H1 (cell line): ENCODE data around the gene MTM1. TPM values are rescaled to one million over a fixed set of nuclear protein-coding genes. Genes with fewer than 3 reads are reported as not detected.

ENCODE experiments used
- KDM4A ChIP-seq: IDR thresholded peaks from one replicate; pipeline ENCODE4 v1.7.1; 2012; ENCODE audit warnings: low read depth, mild to moderate bottlenecking, moderate library complexity, low read length, inconsistent platforms; ENCODE audit not compliant: severe bottlenecking
- POU5F1 ChIP-seq: IDR thresholded peaks from 2 replicates; pipeline ENCODE4 v1.6.1; 2011; ENCODE audit warnings: low read depth, mild to moderate bottlenecking, low read length, moderate library complexity
- TCF12 ChIP-seq: IDR thresholded peaks from 2 replicates; pipeline ENCODE4 v1.6.1; 2011; ENCODE audit warnings: low read depth, mild to moderate bottlenecking, low read length
- TEAD4 ChIP-seq: IDR thresholded peaks from 2 replicates; pipeline ENCODE4 v1.6.1; 2012; ENCODE audit warnings: low read depth, low read length, inconsistent platforms, mixed read lengths
- polyA plus RNA-seq, 7 experiments: library from polyadenylated mRNA; depleted of rRNA in 3 of 7; stranded (reverse) in 5 of 7; unstranded in 2 of 7; fragments of >200 nt in 5 of 7; fragments of 200-250 nt in 2 of 7; gene quantifications; 1 replicate in 5 of 7; 2 replicates in 1 of 7; 4 replicates in 1 of 7; pipeline versions ENCODE4 v1.2.1 to v1.2.3, GENCODE V29; 2011 to 2013; ENCODE audit warnings: missing spikeins in 2 of 7, mixed read lengths in 2 of 7
- total RNA-seq: library from RNA; stranded (reverse); fragmentation: NEBNext Ultra II Directional; extraction: Animal tissue kit (Norgen Biotek cat#: 25700); gene quantifications from 2 replicates; pipeline ENCODE4 v1.2.1, GENCODE V29; 2021

The MTM1 gene
- total and polyA plus RNA-seq, 2 of the 8 experiments (the other 6 are each of a cell fraction or from before 2014, with no cell fraction given) = 2.3 to 8.4 TPM

DNA sequence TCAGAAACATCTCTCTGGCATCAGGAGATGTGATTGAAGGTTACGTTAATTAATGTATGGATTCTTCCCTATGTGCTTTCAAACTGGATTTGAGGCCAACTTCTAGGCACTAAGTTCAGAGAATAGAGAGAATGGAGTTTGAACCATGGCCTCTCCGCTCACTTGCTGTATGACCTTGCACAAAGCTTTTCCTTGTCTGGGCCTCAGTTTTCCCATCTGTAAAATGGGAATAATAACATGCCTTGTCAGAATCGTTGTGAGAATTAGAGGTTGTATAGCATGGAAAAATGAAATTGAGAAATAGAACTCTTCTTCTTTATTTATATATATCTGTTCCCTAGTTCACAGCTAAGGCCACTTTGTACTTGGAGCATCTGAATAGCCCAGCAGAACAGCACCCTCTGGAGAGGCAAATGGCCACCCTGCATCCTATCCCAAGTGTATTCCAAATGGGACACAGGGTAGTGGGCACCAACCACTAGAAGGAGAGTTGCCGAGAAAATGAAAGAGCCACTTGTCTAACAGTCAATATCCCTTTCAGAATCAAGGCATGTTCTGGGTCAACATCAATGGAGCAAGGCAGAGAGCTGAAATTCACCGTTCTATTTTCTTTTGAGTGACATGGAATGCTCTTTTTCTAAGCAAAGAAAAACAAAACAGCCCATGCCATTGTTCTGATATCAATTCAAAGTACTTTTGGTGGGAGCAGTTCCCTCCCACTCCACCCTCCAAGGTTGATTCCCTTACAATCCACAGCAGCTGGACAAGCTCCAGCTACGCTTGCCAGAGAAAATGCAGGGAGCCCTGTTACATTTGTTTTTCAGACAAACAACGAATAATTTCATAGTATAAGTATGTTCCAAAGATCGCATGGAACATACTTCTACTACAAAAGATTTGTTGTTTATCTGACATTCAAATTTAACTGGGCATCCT is 23.3 kb upstream of the MTM1 start (continued):
- TF ChIP-seq KDM4A = no peak
- TF ChIP-seq POU5F1 = no peak
- no peak for TF ChIP-seq TCF12
- TF ChIP-seq TEAD4 = no peak
